ENCODE measurements around the gene PPM1B.
"Not testable (repeated sequence)": the region's sequence is repeated elsewhere in the genome, so short reads cannot be mapped to it uniquely, and the experiment has no call there.

Gene PPM1B

DNA sequence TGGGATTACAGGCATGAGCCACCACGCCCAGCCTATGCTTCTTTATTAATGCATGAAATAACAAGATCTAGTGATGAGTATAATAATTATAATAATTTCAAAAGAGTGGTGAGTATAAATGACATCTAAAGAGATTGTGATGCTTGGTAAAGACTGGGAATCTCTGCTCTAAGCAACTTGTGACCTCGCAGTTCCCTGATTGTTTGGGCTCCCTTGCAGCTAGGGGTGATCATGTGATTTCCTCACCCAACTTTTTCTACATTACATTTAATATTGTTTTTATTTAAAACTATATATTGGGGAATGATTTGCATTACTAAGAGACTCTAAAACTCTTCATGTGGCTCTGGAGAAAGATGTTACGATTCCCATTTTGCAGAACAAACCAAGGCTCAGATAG, 4.1 kb upstream of the PPM1B start:
- no peak for DNase-seq

- no peak for DNase-seq
These were observed 2.6 kb upstream of the PPM1B start for GRCh38 chr2:44166096-44166495.

- DNase-seq = no peak
These were observed 1.3 kb upstream of the PPM1B start for GRCh38 chr2:44167311-44167907.

GRCh38 chr2:44167908-44168680, 581 bp upstream of the PPM1B start:
- peak; percentile 92 for DNase-seq

DNA sequence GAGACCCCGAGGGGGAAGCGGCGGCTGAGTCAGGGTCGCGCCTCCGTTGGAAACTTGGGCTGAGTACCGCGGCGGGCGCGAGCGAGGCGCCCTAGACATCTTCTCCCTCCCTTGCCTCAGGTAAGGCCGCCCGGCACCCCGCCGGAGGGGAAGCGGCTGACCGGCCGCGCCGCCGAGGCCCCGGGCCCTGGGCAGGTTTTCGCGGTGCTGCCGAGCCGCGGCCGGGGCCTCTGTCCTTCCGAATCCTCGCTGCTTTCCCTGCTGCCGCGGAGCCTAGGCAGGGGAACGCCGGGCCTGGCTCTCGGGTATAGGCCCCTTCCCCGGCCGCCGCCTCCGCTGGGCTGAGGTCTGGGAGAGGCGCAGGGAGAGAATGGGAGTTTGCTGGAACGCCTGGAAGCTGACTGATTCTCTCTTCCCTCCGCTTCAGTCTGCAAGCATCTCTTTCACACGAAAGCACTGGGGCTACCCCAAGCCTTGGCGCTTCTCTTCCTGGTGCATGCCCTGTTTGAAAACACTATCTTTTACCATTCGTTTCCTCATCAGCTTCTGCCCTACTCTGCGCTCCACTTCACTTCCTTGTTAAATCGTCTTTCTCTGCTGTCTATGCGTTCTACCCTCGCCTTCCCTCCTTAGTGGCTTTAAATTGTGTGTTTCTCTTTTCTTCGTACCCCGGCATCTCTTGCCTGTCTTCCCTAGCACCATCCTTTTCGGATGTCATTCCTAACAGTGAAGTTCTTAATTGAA, 652 bp downstream of the PPM1B start:
- DNase-seq = no peak

DNA sequence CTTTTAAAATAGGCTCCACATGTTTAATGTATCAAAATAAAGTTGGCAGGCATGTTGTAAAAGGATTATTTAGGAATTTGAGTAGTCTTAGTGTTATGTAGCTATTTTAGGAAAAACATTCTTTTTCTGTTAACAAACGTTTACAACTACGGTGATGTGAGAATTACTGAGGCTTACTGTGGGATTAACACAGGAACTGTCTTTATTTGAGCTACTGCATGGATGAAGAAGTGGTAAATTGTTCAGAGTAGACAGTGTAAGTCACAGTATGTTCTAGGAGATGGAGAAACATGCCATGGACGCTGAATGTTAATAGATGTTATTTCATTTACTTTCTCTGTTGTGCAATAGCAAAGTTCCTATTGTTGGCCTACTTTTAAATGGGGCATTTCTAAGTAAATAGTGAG, 1.6 kb downstream of the PPM1B start:
- no peak for DNase-seq

GRCh38 chr2:44171018-44171417, 2.3 kb downstream of the PPM1B start:
- DNase-seq = no peak

- DNase-seq = not testable (repeated sequence)
These were observed 2.8 kb downstream of the PPM1B start for GRCh38 chr2:44171442-44171841.

DNA sequence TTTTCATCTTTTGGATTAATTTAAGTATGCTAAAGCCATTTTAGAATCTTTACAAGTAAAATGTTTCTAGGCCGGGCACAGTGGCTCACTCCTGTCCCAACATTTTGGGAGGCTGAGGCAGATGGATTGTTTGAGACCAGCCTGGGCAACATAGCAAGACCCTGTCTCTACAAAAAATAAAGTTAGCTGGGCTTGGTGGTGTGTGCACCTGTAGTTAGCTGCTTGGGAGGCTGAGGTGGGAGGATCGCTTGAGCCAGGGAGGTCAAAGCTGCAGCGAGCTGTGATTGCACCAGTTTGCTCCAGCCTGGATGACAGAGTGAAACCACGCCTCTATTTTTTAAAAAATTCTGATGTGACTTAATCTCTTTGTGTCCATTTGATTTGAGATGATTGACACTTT, 3.9 kb downstream of the PPM1B start:
- DNase-seq = no peak

GRCh38 chr2:44178950-44179349, 10.3 kb downstream of the PPM1B start:
- DNase-seq = no peak

DNA sequence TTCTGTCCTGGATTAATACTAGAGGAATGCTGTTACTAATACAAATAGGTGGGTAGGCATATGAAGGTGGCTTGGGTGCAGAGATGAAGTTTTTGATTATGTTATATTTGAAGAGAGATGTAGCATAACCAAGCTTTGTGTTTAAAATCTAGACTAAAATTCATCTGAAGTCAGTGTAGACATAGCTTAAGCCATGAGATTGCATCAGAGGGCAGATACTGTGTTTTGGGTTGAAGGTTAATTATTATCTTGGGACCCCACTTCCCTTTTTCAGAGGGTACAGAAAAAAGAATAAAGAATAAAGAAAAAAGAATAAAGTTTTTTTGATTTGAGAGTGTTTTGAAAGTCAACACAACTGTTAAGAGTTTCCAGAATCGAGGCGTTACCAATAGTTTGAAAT, 13.0 kb downstream of the PPM1B start:
- no peak for DNase-seq

GRCh38 chr2:44184106-44184505, 15.4 kb downstream of the PPM1B start:
- no peak for DNase-seq

- DNase-seq = no peak
These were observed 18.1 kb downstream of the PPM1B start for GRCh38 chr2:44186810-44187209.

DNA sequence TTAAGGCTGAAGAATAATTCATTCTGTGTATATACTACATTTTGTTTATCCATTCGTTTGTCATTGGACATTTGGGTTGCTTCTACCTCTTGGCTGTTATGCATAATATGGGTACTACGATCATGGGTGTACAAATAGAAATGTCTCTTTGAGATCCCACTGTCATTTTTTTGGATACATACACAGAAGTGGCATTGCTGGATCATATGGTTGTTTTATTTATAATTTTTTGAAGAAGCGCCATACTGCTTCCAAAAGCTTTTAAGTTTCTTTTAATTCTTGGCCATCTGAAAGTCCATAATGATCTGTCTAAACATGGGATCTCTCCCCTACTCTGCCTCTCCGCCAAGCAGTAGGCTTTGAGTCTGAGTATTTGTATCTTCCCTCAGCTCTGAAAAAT, 18.6 kb downstream of the PPM1B start:
- no peak for DNase-seq

GRCh38 chr2:44188696-44189095, 20.0 kb downstream of the PPM1B start:
- no peak for DNase-seq

DNA sequence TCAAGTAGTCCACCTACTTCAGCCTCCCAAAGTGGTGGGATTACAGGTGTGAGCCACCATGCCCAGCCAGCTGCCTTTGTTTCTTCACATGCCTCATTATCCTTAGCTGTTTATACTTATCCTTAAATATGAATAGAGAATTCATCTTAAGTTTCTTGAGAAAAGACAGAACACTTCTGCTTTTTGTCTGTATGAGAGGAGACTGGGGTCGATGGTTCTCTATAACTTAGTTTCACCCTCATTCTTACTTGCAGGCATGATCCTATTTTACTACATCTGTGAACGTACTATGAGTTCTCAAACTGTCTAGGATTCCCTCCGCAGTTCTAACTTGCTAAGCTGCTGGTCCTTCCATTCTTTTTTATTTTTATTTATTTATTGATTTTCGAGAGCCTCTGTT, 20.4 kb downstream of the PPM1B start:
- DNase-seq = no peak

DNA sequence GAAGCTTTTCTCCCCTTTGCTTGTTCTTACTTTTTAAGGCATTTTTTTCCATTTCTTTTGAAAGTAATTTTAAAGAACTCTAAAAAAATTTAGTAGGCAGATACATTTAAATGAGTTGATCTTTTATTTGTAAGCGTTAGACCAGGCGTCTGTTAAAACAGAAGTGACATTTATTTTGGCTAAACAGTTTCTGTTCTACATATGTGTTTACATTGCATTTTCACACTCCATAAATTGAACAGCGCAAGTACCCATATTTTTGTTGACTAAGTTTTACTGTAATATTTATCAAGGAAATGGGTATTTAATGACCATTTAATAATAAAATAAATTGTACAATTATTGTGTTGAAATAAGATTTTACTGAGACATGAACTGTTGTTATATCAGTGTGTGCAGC, 21.9 kb downstream of the PPM1B start:
- DNase-seq = no peak

- DNase-seq = no peak
These were observed 23.1 kb downstream of the PPM1B start for GRCh38 chr2:44191739-44192138.

DNA sequence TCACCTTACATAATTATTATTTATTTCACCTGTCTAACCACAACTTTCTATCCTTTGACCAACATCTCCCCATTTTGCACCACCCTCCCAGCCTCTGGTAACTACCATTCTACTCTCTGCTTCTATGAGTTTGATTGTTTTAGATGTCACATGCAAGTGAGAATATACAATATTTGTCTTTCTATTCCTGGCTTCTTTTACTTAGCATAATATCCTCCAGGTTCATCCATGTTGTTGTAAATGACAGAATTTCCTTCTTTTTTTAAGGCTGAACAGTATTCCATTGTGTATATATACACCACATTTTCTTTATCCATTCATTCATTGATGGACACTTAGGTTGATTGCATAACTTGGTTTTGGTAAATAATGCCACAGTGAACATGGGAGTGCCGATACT, 24.0 kb downstream of the PPM1B start:
- no peak for DNase-seq

GRCh38 chr2:44195714-44196113, 27.0 kb downstream of the PPM1B start:
- DNase-seq = no peak

DNA sequence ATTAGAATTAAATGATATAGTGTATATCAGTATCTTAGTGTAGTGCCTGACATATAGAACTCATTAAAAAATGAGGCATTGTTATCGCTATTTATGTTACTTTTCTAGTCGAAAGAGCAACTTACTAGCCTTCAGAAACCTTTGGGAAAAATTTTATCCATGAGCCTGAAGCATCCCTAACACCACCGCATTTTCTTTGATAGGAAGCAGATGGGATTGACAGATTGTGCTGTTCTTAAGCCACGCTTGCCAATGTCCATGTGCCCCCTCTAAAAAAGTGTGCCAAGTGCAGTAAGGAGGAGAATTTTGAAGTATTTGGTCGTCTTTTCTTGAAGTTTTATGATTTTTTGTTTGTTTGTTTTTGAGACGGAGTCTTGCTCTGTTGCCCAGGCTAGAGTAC, 29.1 kb downstream of the PPM1B start:
- no peak for DNase-seq

DNA sequence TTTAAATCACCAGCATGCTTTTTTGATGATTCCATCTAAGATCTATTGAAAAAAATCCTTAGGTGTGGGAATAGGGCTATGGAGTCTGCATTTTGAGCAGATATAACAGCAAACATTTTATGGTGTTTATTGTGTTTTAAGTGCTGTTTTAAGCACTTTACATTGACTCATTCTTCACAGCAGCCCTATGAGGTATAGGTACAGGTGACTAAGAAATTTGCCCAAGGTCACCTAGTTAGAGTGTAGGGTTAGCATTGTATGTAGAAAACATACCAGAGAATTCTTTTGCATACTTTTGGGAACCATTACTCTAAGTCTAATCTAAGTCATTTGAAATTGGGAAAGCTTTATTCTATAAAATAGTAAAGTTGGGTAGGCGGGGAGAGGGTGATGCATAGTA, 31.3 kb downstream of the PPM1B start:
- DNase-seq = no peak

DNA sequence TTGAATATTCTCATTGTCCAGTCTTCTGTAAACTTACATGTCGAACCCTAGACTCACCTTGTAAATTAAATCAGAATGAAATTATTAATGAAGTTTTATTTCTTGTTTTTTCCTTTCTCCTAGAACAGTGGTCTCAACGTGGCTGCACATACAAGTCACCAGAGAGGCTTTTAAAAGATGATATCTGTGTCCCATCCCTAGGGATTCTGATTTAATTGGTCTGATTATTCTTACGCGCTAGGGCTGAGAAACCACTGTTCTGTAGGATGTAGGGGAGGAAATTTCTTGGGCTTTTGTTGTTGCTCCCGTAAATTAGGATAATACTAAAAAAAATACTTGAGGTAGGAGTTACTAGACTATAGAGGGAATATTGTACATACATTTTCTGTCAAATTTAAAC, 32.1 kb downstream of the PPM1B start:
- no peak for DNase-seq

GRCh38 chr2:44201648-44202165, 33.0 kb downstream of the PPM1B start:
- no peak for DNase-seq

All from 8988T (cell line).